ENCODE measurements around the gene GTF3C6.

GRCh38 chr6:110976575-110976974 lies 18.1 kb downstream of the GTF3C6 start:
- TF ChIP-seq CTCF (IDR thresholded peaks at IDR 0.05), result no peak
- no peak for TF ChIP-seq POLR2A (IDR thresholded peaks at IDR 0.05; ENCODE audit: low read depth)
- TF ChIP-seq EP300 (IDR thresholded peaks at IDR 0.05), result no peak

Measured in esophagus muscularis mucosa (tissue), 4 donors.